Activated naive CD8-positive, alpha-beta T cell treated with anti-CD3 and anti-CD28 coated beads, Interleukin-2, amount 10 ng/mL, durations not matched to agents 7 days and 5 days (primary cell): ENCODE measurements around the gene RCC2. TPM values are rescaled to one million over a fixed set of nuclear protein-coding genes. Genes with fewer than 3 reads are reported as not detected.
A peak's percentile ranks its signal among the peaks of the same experiment; 100 is the strongest.

Source experiments
- ATAC-seq: fragments of 150-1000 bp; cut with Tn5 transposase; one replicate; pipeline ENCODE4 v1.10.0; 2021; ENCODE audit warnings: low read depth, moderate library complexity
- POLR2A ChIA-PET: fragments of 350-600 bp; sonication (Branson Sonifier 250); formaldehyde crosslinking; loops from one replicate; lab custom pipeline; 2021; ENCODE audit warnings: antibody characterized with exemption; lab: Charles Lee
- DNase-seq: peaks from one replicate; pipeline ENCODE4 v3.0.0; 2021
- H3K27ac Mint-ChIP-seq: one replicate; pipeline ENCODE4 v1.8.0; 2022; ENCODE audit warnings: mild to moderate bottlenecking, mixed read lengths
- H3K27me3 Mint-ChIP-seq: one replicate; pipeline ENCODE4 v1.8.0; 2022; ENCODE audit warnings: mild to moderate bottlenecking, moderate library complexity, mixed read lengths
- H3K36me3 Mint-ChIP-seq: one replicate; pipeline ENCODE4 v1.8.0; 2021; ENCODE audit warnings: mild to moderate bottlenecking, mixed read lengths
- H3K4me1 Mint-ChIP-seq: one replicate; pipeline ENCODE4 v1.8.0; 2021; ENCODE audit warnings: mixed read lengths
- H3K4me3 Mint-ChIP-seq: one replicate; pipeline ENCODE4 v1.8.0; 2022; ENCODE audit warnings: mild to moderate bottlenecking, moderate library complexity, mixed read lengths
- H3K9me3 Mint-ChIP-seq: one replicate; pipeline ENCODE4 v1.8.0; 2021; ENCODE audit warnings: mixed read lengths
- total RNA-seq, 2 experiments: library from RNA; stranded (reverse); gene quantifications; one replicate each; pipeline ENCODE4 v1.2.3, GENCODE V29; 2021

Gene RCC2
- total RNA-seq, 2 experiments from 2014 or later, result 106 to 113 TPM

DNA sequence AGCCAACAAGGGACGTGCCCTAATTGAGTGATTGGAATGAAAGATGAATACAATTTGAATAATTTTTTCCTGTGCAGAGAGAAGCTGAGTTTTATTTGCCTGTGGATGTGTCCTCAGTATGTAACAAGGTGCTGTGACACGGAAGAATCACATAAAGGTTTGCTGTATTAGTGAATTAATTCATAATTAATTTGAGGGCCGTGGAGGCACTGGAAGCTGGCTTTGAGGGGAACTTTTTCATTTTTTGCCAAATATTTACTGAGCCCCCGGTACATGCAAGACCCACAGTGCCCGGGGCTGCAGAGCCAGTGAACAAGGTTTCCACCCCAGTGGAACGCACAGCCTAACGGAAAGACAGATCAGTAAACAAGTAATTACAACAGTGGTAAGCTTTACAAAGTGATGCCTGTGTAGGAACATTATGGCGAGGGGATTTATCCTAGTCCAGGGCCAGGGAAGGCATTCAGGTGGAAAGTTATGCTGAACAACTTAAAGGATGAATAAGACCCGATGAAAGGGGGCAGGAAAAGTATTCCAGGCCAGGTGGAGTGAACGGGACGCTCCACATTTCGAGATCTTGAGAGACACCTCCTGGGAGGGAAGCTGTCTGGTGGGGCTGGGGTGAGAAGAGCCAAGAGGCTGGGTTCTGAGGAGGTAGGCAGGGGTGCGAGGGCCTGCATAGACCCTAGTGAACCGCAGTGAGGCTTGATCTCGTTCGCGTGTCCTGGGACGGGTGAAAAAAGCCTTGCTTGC, 773 bp upstream of the RCC2 start:
- Mint-ChIP-seq H3K9me3 (no peaks in the 10 kb centered on the region), H3K4me3 (peak overlapping the region; percentile 78), H3K27me3 (no peaks in the 10 kb centered on the region), H3K36me3 (peaks cover 5% of the 10 kb centered on the region), H3K4me1 (peaks cover 33% of the 10 kb centered on the region), H3K27ac (peak overlapping the region; percentile 73)
- ATAC-seq (no peak), DNase-seq (no peak)
- POLR2A ChIA-PET, result interaction anchor here (0.5 to 2.7 kb wide), 3 partner anchors 11 to 535 kb away, joined by 3 to 14 read pairs (median 3); no protein-coding TSS in a partner anchor

DNA sequence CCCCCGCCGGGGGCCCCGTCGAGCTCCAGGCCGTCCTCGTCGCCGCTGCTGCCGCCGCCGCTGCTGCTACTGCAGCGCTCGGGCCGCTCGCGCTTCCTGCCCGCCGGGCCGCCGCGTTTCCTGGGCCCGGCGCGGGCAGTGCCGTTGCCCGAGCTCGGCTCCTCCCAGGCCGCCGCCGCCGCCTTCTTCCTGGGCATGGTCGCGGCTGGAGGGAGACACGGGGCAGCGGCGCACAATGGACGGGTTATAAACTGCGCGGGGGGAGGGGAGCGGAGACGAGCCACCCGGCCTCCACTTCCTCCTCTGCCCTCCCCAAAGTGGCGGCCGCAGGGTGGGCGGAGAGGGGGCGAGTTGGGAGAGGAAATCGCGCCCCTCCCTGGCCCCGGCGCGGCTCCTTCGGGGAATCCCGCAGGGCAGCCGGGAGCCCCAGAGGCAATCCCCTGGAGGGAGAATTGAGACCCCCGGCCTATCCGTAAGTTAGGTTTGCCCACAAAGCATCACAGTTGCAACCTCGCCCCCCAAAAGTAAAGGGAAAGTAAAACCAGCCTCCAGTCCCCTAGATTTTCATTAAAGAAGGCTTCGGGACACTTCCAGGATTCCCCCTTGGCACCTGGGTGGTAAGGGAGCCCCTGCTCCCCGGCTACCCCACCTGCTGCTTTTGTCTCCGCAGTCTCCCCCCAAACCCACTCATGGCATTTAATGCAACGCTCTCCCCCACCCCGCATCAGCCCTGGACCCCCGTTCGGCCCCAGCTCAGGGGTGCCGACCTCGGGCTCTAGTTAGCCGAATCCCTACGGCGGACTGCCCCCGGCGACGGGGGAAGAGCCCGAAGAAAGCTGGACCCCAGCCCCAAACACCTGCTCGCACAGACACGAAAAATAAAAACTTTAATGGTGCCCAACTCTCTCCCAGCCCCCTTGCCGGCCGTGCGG, 893 bp downstream of the RCC2 start:
- H3K36me3 Mint-ChIP-seq, result peaks cover 7% of the 10 kb centered on the region

DNA sequence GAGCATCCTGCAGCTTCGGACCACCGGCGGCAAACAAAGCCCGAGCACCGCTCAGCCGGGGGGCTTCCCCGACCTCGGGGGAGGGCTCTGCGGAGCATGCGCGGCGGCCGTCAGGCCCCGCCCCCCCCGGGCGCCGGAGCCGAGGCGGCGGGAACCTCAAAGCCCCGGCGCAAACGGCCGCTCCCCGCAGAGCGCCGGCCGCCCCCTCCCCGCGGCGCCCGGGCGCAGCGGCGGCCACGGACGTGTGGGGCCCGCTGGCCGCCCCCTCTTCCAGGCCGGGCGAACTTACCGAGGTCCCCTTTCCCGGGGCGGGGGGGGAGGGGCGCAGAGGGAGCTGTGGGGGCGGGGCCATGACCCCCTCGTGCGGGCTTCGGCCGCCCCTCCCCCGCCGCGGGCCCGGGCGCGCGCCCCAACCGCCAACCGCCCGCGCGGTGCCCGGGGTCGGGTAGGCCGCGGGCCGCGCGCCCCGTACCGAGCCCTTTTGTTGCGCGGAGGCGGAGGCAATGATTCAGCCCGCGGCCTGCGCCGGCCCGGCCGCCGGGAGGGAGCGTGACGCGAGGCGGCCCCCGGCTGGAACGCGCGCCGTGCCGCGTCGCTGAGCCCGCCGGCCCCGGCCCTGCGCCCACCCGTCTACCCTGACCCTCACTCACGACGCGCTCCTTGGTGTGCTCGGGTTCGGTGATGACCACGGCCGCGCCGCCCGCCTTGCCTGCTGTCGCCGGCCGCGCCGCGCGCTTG, 1.7 kb downstream of the RCC2 start:
- POLR2A ChIA-PET, result interaction anchor here (1.1 to 2.7 kb wide), 2 partner anchors 82 to 533 kb away, joined by 3 to 14 read pairs; no protein-coding TSS in a partner anchor
- DNase-seq (peak; percentile 78), ATAC-seq (peak; percentile 37)
- Mint-ChIP-seq H3K36me3 (peaks cover 7% of the 10 kb centered on the region), H3K27me3 (no peaks in the 10 kb centered on the region), H3K4me3 (peak overlapping the region; percentile 93), H3K4me1 (peaks cover 38% of the 10 kb centered on the region), H3K27ac (peak overlapping the region; percentile 74), H3K9me3 (no peaks in the 10 kb centered on the region)

More for the DNA sequence above, 893 bp downstream of the RCC2 start:
- peaks cover 42% of the 10 kb centered on the region for H3K4me1 Mint-ChIP-seq
- DNase-seq, result peak; percentile 85
- peak; percentile 46 for ATAC-seq
- H3K4me3 Mint-ChIP-seq, result peak overlapping the region; percentile 93
- POLR2A ChIA-PET, result interaction anchor here (0.7 to 2.7 kb wide), 3 partner anchors 18 to 534 kb away, joined by 3 to 14 read pairs (median 3); no protein-coding TSS in a partner anchor
- no peaks in the 10 kb centered on the region for H3K27me3 Mint-ChIP-seq
- H3K9me3 Mint-ChIP-seq, result no peaks in the 10 kb centered on the region
- peak overlapping the region; percentile 97 for H3K27ac Mint-ChIP-seq

DNA sequence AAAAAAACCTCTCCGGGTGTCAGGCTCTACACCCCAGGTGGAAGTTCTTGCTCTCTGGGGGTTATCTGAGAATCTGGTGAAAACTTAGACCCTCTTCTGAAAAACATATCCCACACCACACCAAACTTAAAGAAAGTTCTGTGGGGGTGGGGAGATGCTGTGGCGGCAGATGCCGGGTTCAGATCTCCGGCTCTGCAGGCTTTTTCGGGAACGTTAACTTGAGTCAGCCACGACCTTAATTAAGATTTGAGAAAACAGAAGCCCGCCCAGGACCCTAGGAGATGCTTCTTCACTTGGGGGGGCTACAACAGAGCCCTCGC, 2.3 kb downstream of the RCC2 start:
- no peak for ATAC-seq
- Mint-ChIP-seq H3K4me3 (peak overlapping the region; percentile 83), H3K36me3 (peaks cover 7% of the 10 kb centered on the region), H3K27me3 (no peaks in the 10 kb centered on the region), H3K4me1 (peaks cover 40% of the 10 kb centered on the region), H3K27ac (peak overlapping the region; percentile 74), H3K9me3 (no peaks in the 10 kb centered on the region)
- POLR2A ChIA-PET, result interaction anchor here (2.7 kb wide), 1 partner anchor 81 kb away, joined by 14 read pairs; no protein-coding TSS in a partner anchor
- DNase-seq, result no peak

DNA sequence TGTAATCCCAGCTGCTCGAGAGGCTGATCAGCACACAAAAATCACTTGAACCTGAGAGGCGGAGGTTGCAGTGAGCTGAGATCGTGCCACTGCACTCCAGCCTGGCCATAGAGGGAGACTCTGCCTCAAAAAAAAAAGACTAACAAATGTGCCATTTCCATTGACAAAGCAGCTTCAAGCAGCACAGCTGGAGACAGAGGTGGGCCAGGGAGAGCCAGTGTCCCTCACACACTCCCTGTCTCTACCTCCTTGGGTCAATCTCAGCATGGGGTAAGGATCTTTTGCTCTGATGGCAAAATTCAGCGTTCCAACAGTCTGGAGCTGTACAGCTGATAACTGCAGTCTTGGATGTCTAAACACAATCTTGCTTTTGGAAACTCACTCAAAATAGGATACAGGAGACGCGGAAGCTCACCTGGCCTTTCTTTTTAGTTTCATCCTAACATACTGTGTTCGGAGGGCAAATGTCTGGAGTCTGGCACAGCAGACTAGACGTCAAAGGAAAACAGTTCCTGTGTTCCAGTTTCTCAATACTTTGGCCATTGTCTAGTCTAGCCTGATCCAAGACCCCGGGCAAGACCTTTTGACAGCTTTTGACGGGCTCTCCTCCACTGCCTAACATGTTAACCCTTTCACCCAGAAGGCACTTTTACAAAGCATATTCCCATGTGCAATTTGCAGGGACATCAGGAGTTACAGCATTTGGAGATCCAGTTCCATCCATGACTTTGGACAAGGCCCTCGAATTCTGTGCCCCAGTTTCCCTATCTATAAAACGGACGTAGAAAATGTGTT, 2.9 kb downstream of the RCC2 start:
- Mint-ChIP-seq H3K4me1 (peaks cover 38% of the 10 kb centered on the region), H3K27me3 (no peaks in the 10 kb centered on the region), H3K27ac (peak overlapping the region; percentile 74), H3K36me3 (peaks cover 7% of the 10 kb centered on the region), H3K4me3 (peak overlapping the region; percentile 83), H3K9me3 (no peaks in the 10 kb centered on the region)
- DNase-seq, result no peak
- POLR2A ChIA-PET, result no interaction called here
- no peak for ATAC-seq

DNA sequence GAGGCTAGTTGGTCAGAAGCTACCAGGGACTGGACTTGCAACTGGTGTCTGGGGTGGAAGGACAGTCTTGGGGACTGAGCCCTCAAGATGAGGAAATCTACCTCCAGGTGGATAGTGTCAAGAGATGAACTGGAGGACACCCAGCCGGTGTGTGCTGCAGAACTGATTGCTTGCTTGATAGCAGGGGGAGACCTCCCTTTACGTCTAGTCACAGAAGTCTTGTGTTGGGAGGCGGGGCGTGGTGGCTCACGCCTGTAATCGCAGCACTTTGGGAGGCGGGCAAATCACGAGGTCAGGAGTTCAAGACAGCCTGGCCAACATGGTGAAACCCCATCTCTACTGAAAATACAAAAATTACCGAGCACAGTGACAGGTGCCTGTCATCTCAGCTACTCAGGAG, 4.9 kb downstream of the RCC2 start:
- Mint-ChIP-seq H3K27me3 (no peaks in the 10 kb centered on the region), H3K36me3 (peaks cover 7% of the 10 kb centered on the region), H3K9me3 (no peaks in the 10 kb centered on the region), H3K27ac (peak overlapping the region; percentile 16), H3K4me3 (peak overlapping the region; percentile 40), H3K4me1 (peaks cover 27% of the 10 kb centered on the region)
- no peak for ATAC-seq
- DNase-seq, result no peak
- POLR2A ChIA-PET, result no interaction called here

DNA sequence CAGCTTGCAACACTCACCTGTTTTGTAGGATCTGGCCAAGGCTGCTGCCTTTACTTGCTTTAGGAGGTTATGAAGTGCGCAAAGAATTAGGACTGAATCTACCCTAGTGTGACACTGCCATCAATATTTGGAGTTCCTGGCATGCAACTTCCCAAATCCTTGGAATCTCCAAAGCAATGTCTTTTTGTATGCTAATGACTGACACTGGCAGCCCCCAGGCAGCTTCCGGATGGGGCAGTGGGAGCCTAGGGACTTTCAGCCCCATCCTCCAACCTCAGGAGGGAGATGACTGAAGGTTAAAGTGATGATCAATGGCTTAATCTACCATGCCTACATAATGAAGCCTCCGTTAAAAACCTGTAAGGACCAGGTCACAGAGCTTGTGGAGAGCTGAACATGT, 5.5 kb downstream of the RCC2 start:
- Mint-ChIP-seq H3K4me3 (no peak overlapping the region), H3K9me3 (no peaks in the 10 kb centered on the region), H3K27ac (peak overlapping the region; percentile 31), H3K36me3 (peaks cover 7% of the 10 kb centered on the region), H3K27me3 (no peaks in the 10 kb centered on the region), H3K4me1 (peaks cover 27% of the 10 kb centered on the region)
- POLR2A ChIA-PET, result no interaction called here
- no peak for ATAC-seq
- DNase-seq, result no peak

DNA sequence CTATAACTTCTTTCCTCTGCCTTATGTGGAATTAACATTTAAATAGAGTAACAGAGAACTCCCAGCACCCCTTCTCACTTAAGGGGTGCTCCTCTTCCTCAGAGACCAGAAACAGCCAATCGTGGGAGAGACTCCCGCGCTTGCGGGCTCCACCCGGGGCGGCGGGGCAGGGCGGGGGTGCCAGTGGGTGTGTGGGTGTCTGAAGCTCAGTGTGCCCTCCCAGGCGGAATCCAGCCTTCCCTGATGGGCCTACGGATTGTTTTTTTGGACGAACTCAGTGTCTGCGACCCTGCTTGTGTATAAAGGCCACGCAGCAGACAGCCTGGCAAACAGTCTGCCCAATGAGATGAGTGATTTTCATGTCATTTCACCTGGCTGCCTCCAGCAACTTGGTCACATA, 6.2 kb downstream of the RCC2 start:
- ATAC-seq (no peak), DNase-seq (no peak)
- Mint-ChIP-seq H3K27me3 (no peaks in the 10 kb centered on the region), H3K4me3 (no peak overlapping the region), H3K4me1 (peaks cover 27% of the 10 kb centered on the region), H3K36me3 (peaks cover 10% of the 10 kb centered on the region), H3K9me3 (no peaks in the 10 kb centered on the region), H3K27ac (no peak overlapping the region)
- POLR2A ChIA-PET, result no interaction called here

DNA sequence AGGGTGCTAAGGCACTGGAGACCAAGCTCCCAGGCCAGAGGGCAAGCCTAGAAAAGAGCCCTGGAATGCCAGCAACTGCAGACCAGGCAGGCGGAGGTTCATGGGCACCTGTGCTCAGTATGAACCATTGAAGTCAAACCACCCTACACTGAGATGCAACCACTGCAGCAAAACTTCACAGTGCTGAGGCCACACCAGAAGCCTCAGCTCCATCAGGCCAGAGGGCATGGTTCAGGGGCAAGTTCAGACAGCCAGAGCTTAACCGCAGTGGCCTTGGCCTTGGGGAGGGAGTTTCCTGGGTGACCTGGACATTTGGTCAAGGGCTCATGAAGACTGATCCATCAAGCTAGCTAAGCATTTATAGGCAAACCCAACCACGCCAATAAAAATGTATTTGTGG, 7.1 kb downstream of the RCC2 start:
- Mint-ChIP-seq H3K4me1 (peaks cover 27% of the 10 kb centered on the region), H3K9me3 (no peaks in the 10 kb centered on the region), H3K27me3 (no peaks in the 10 kb centered on the region), H3K4me3 (no peak overlapping the region), H3K36me3 (peaks cover 10% of the 10 kb centered on the region), H3K27ac (no peak overlapping the region)
- POLR2A ChIA-PET, result interaction anchor here (0.8 kb wide), 1 partner anchor 10 kb away, joined by 4 read pairs; no protein-coding TSS in a partner anchor
- DNase-seq (no peak), ATAC-seq (no peak)

DNA sequence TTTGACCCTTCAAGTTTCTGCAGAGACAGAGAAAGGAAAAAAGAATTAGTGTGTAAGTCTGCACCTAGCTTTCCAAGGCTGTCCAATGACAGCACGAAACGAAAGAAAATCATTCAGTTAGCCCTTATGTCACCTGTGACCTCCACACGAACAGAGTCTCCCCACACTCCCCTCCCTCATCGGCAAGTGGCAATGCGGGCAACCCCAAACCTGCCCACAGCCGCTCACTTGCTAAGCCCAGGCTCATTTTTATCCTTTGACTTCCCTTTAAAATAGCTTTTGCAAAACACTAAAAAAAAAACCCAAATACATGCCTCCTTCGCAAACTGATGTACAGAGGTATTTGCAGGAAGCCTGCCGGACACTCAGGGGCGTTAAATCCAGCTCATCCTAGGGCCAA, 10.3 kb downstream of the RCC2 start:
- no peak overlapping the region for H3K4me3 Mint-ChIP-seq
- H3K4me1 Mint-ChIP-seq, result peaks cover 11% of the 10 kb centered on the region
- no peaks in the 10 kb centered on the region for H3K27me3 Mint-ChIP-seq
- no peak overlapping the region for H3K27ac Mint-ChIP-seq
- DNase-seq, result no peak
- peaks cover 8% of the 10 kb centered on the region for H3K36me3 Mint-ChIP-seq
- H3K9me3 Mint-ChIP-seq, result no peaks in the 10 kb centered on the region
- no peak for ATAC-seq
- POLR2A ChIA-PET, result no interaction called here

DNA sequence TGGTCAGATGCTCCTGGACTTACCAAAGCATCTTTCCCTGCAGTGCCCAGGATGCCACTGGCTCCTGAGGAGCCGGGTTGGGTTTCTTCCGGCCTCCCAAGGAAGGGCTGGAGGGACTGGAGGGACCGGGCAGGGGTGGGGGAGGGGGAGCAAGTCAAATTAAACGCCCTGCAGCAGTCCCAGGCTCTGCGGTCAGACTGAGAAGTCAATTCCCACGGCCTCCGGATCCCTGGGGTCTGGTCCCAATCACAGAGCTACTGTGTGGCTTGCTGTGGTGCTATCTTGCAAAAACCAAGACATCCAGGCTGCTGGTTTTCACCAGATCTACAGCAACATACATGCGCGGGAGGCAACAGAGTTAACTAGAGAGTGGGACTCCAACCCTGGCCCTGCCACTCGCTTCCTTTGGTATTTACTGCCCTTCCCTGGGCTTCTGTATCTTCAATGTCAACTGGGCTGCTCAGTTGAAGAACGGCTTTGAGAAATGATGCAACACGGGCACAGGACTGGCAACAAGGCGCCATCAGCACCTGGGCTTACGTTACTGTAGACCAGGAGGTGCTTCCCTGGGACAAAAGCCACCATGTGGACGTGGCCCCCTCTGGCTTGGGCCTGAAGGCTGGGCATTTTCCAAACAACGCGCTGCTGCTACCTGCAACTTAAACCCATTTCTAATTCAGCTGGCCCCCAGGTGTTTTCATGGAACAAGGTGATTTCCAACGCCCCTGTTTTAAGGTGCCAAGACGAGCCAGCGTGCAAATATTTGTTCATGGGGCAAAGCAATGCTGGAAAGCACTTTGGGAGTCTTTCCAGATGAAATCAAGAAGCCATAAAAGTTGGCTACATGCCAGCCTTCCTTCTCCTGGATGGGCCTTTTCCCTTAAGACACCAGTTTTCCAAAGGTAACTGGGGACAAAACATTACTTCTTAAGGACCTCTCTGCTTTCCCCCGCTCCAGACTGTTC, 11.5 kb downstream of the RCC2 start:
- Mint-ChIP-seq H3K4me3 (no peak overlapping the region), H3K4me1 (peaks cover 8% of the 10 kb centered on the region), H3K27ac (no peak overlapping the region), H3K9me3 (no peaks in the 10 kb centered on the region), H3K36me3 (peaks cover 12% of the 10 kb centered on the region), H3K27me3 (no peaks in the 10 kb centered on the region)
- DNase-seq (no peak), ATAC-seq (no peak)
- POLR2A ChIA-PET, result no interaction called here
